Uterus (tissue), 2 donors: ENCODE results near the gene BCL7C.

Experiments
- CTCF ChIP-seq, 4 experiments: fragments of 200-600 bp in 2 of 4; fragments of 450-650 bp in 2 of 4; sonication (generic) in 2 of 4; IDR thresholded peaks; one replicate each; pipeline ENCODE4 v1.5.1; 2016 to 2019; ENCODE audit warnings: antibody characterized with exemption in 4 of 4, mild to moderate bottlenecking in 2 of 4, moderate library complexity in 1 of 4
- POLR2A ChIP-seq, 2 donors: fragments of 450-650 bp; IDR thresholded peaks; one replicate each; pipeline ENCODE4 v1.6.1; 2016; ENCODE audit warnings: antibody characterized with exemption in 2 of 2, mild to moderate bottlenecking in 1 of 2, moderate library complexity in 1 of 2

DNA sequence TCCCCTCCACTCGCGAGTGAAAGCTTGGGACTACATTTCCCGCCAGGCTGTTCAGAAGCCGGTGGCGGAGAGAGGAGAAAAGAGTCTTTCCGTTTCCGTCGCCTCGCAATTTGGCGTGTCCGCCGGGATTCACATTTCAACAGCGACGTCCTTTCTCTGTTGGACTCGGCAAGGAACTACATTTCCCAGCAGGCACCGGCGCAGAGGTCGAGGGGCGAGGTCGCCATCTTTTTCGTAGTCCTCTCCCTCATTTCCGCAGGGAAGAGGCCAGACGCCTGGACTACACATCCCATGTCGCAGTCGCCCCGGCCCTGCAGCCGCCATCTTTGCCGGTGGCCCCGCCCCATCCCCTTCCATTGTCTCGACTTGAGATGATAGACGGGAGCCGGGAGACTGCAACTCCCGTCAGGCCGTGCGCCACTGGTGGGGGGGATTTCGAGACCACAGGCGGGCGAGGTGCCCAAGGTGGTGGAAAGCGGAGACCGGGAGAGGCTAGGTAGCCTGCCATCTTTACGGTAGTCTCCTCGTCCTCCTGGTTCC lies 28.6 kb upstream of the BCL7C start:
- TF ChIP-seq CTCF (IDR thresholded peaks at IDR 0.05) = peak in 1 of 4 experiments; percentile 12
- peak in 1 of 2 donors; percentile 13 for TF ChIP-seq POLR2A (IDR thresholded peaks at IDR 0.05)
